ENCODE data around the gene ZNF674.

- TF ChIP-seq ZNF384 (IDR thresholded peaks at IDR 0.05; ENCODE audit: low read depth, low read length) (no peak), SNAPC5 (CRISPR knock-in tag; IDR thresholded peaks at IDR 0.05) (no peak), CTCF (IDR thresholded peaks at IDR 0.05 in 2 of 3, conservative IDR thresholded peaks at IDR 0.05 in 1 of 3; ENCODE audit: insufficient read depth in 2 of 3, low read depth in 1 of 3, low read length in 3 of 3) (no peak), ZNF146 (CRISPR knock-in tag; IDR thresholded peaks at IDR 0.05; ENCODE audit: unreplicated experiment) (no peak)
Measured at GRCh38 chrX:46477435-46477834, 67.8 kb downstream of the ZNF674 start.

All from K562 (cell line).